H4 (cell line): ENCODE results near the gene MEG3. TPM values are rescaled to one million over a fixed set of nuclear protein-coding genes. Genes with fewer than 3 reads are reported as not detected.
"Not testable (repeated sequence)": the region's sequence is repeated elsewhere in the genome, so short reads cannot be mapped to it uniquely, and the experiment has no call there.

Experiments used
- DNase-seq: peaks from one replicate; pipeline ENCODE4 v3.0.0-alpha.2; 2015; ENCODE audit warnings: low spot score
- total RNA-seq: library from RNA; depleted of rRNA; stranded (reverse); fragments of >200 nt; shearing (Covaris generic); gene quantifications from 2 replicates; pipeline ENCODE4 v1.2.3, GENCODE V29; 2014

The MEG3 gene
- total RNA-seq, 1 experiment from 2014 or later, result not detected

- no peak for DNase-seq
Measured at GRCh38 chr14:100788942-100789341, 37.0 kb upstream of the MEG3 start.

GRCh38 chr14:100789460-100790417 is 36.2 kb upstream of the MEG3 start:
- DNase-seq, result no peak

GRCh38 chr14:100790502-100791347 is 35.2 kb upstream of the MEG3 start:
- no peak for DNase-seq

- no peak for DNase-seq
Measured at GRCh38 chr14:100791348-100791735, 34.6 kb upstream of the MEG3 start.

- no peak for DNase-seq
Measured at GRCh38 chr14:100791995-100792394, 33.9 kb upstream of the MEG3 start.

GRCh38 chr14:100796946-100797345 is 29.0 kb upstream of the MEG3 start:
- DNase-seq, result no peak

GRCh38 chr14:100800041-100800440 is 25.9 kb upstream of the MEG3 start:
- DNase-seq, result no peak

GRCh38 chr14:100801433-100801832 is 24.5 kb upstream of the MEG3 start:
- not testable (repeated sequence) for DNase-seq

GRCh38 chr14:100802179-100802578 is 23.7 kb upstream of the MEG3 start:
- no peak for DNase-seq

GRCh38 chr14:100802766-100803165 is 23.2 kb upstream of the MEG3 start:
- DNase-seq, result no peak

GRCh38 chr14:100803226-100803625 is 22.7 kb upstream of the MEG3 start:
- no peak for DNase-seq

- DNase-seq, result no peak
Measured at GRCh38 chr14:100803676-100804075, 22.2 kb upstream of the MEG3 start.

GRCh38 chr14:100804138-100804537 is 21.8 kb upstream of the MEG3 start:
- no peak for DNase-seq

- no peak for DNase-seq
Measured at GRCh38 chr14:100804558-100805309, 21.2 kb upstream of the MEG3 start.

GRCh38 chr14:100806386-100806785 is 19.5 kb upstream of the MEG3 start:
- DNase-seq, result no peak

GRCh38 chr14:100807496-100807895 is 18.4 kb upstream of the MEG3 start:
- no peak for DNase-seq

GRCh38 chr14:100807979-100808734 is 17.8 kb upstream of the MEG3 start:
- no peak for DNase-seq

- DNase-seq, result no peak
Measured at GRCh38 chr14:100810435-100810834, 15.5 kb upstream of the MEG3 start.

GRCh38 chr14:100810861-100811461 is 15.0 kb upstream of the MEG3 start:
- peak; percentile 90 for DNase-seq

GRCh38 chr14:100813291-100813690 is 12.6 kb upstream of the MEG3 start:
- no peak for DNase-seq
